HepG2 (cell line): ENCODE data around the gene PNRC1. TPM values are rescaled to one million over a fixed set of nuclear protein-coding genes. Genes with fewer than 3 reads are reported as not detected.

Experiments
- HOXA3 ChIP-seq: sonication (generic); formaldehyde crosslinking; IDR thresholded peaks from 2 replicates; pipeline ENCODE4 v1.5.0; 2020; ENCODE audit warnings: missing genetic modification reagents
- MIXL1 ChIP-seq: IDR thresholded peaks from 2 replicates; pipeline ENCODE4 v1.6.1; 2016
- PCBP2 ChIP-seq: fragments of 200-400 bp; formaldehyde crosslinking; optimal IDR thresholded peaks from 2 replicates; pipeline ENCODE3; 2018; ENCODE audit warnings: low read length, low read depth; ENCODE audit not compliant: poor library complexity, severe bottlenecking
- SIN3A ChIP-seq: IDR thresholded peaks from 2 replicates; pipeline ENCODE4 v1.6.1; 2011; ENCODE audit warnings: low read depth, mild to moderate bottlenecking, control low read depth, low read length, borderline replicate concordance
- ZNF34 ChIP-seq: sonication (generic); formaldehyde crosslinking; IDR thresholded peaks from 2 replicates; pipeline ENCODE4 v1.4.0; 2020; ENCODE audit warnings: mild to moderate bottlenecking, missing genetic modification reagents, borderline replicate concordance
- ZSCAN25 ChIP-seq: sonication (generic); formaldehyde crosslinking; IDR thresholded peaks from 2 replicates; pipeline ENCODE4 v1.8.0; 2022; ENCODE audit warnings: mild to moderate bottlenecking, missing genetic modification reagents
- polyA plus RNA-seq, 8 experiments: library from polyadenylated mRNA; depleted of rRNA in 3 of 8; stranded (reverse) in 7 of 8; unstranded in 1 of 8; fragments of >200 nt; fragmentation: Illumina TruSeq in 4 of 8; extraction: Trizol in 4 of 8; gene quantifications; 2 replicates each; pipeline versions ENCODE4 v1.2.1 to v1.2.3, GENCODE V29; 2011 to 2016; ENCODE audit warnings: low read depth in 4 of 8, missing spikeins in 1 of 8, mixed read lengths in 1 of 8; ENCODE audit not compliant: insufficient read depth in 1 of 8
- total RNA-seq, 5 experiments: library from RNA; depleted of rRNA; stranded (reverse); fragments of >200 nt; fragmentation: Illumina TruSeq; extraction: Trizol; gene quantifications; 2 replicates each; pipeline ENCODE4 v1.2.3, GENCODE V29; 2016; ENCODE audit warnings: low read depth in 1 of 5
- TF ChIP-seq, protein P1 (sequence below): sonication (generic); formaldehyde crosslinking; IDR thresholded peaks from 2 replicates; pipeline ENCODE4 v1.5.1; 2020; ENCODE audit warnings: mild to moderate bottlenecking, missing genetic modification reagents
- TF ChIP-seq, protein P2 (sequence below): sonication (generic); formaldehyde crosslinking; IDR thresholded peaks from 2 replicates; pipeline ENCODE4 v1.5.1; 2020; ENCODE audit warnings: missing genetic modification reagents, mild to moderate bottlenecking, borderline replicate concordance
- TF ChIP-seq, protein P3 (sequence below): fragments of 450-650 bp; IDR thresholded peaks from 2 replicates; pipeline ENCODE4 v1.6.1; 2017; ENCODE audit warnings: mild to moderate bottlenecking

Gene PNRC1
- total and polyA plus RNA-seq, 2 of the 13 experiments (the other 11 are each of a cell fraction or from before 2014, with no cell fraction given) = 17.6 to 36.0 TPM

DNA sequence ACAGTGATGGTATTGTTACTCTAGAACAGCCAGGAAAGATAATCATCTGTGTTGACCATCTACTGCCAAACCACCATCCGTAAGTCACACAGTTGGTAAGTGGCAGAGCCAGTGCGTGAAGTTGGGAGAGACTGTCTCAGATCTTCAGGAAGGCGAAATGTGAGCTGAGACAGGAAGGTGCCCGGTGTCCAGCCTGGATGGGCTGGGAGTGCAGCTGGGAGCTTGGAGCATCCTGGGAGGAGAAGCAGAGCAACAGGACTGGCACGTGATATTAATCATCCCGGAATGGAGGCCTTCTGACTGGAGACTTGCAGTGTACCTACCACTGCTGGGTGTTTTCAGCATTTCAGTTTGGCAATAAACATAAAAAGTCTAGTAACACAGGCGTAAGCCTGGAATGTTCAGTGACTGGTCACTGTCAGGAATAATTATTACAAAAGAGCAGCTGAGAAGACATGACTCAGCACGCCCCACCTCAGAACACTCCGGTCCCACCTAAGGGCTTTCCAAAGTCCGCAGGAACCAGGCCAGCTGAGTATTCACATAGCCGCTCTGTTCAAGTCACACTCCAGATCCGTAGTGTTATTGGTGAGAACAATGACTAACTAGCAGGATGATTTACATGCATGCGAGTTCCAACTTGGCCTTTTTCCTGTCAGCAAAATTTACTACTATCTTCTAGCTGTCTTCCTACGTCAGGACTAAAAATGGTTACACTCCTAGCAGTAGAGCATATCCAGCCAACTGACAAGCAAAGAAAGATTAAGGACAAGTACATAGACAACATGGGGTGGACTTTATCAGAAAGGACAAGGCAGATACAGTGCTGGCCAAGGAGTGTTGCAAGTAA lies 45.1 kb upstream of the PNRC1 start (continued):
- TF ChIP-seq, protein P1, sequence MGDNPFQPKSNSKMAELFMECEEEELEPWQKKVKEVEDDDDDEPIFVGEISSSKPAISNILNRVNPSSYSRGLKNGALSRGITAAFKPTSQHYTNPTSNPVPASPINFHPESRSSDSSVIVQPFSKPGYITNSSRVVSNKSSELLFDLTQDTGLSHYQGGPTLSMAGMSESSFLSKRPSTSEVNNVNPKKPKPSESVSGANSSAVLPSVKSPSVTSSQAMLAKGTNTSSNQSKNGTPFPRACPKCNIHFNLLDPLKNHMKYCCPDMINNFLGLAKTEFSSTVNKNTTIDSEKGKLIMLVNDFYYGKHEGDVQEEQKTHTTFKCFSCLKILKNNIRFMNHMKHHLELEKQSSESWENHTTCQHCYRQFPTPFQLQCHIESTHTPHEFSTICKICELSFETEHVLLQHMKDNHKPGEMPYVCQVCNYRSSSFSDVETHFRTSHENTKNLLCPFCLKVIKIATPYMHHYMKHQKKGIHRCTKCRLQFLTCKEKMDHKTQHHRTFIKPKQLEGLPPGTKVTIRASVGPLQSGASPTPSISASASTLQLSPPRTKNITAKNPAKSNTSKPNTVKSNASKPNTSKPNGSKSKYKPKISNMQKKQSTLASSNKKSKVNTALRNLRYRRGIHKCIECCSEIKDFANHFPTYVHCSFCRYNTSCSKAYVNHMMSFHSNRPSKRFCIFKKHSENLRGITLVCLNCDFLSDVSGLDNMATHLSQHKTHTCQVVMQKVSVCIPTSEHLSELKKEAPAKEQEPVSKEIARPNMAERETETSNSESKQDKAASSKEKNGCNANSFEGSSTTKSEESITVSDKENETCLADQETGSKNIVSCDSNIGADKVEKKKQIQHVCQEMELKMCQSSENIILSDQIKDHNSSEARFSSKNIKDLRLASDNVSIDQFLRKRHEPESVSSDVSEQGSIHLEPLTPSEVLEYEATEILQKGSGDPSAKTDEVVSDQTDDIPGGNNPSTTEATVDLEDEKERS = no peak
- TF ChIP-seq, protein P2, sequence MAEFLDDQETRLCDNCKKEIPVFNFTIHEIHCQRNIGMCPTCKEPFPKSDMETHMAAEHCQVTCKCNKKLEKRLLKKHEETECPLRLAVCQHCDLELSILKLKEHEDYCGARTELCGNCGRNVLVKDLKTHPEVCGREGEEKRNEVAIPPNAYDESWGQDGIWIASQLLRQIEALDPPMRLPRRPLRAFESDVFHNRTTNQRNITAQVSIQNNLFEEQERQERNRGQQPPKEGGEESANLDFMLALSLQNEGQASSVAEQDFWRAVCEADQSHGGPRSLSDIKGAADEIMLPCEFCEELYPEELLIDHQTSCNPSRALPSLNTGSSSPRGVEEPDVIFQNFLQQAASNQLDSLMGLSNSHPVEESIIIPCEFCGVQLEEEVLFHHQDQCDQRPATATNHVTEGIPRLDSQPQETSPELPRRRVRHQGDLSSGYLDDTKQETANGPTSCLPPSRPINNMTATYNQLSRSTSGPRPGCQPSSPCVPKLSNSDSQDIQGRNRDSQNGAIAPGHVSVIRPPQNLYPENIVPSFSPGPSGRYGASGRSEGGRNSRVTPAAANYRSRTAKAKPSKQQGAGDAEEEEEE (CRISPR knock-in tag) = no peak
- TF ChIP-seq, protein P3, sequence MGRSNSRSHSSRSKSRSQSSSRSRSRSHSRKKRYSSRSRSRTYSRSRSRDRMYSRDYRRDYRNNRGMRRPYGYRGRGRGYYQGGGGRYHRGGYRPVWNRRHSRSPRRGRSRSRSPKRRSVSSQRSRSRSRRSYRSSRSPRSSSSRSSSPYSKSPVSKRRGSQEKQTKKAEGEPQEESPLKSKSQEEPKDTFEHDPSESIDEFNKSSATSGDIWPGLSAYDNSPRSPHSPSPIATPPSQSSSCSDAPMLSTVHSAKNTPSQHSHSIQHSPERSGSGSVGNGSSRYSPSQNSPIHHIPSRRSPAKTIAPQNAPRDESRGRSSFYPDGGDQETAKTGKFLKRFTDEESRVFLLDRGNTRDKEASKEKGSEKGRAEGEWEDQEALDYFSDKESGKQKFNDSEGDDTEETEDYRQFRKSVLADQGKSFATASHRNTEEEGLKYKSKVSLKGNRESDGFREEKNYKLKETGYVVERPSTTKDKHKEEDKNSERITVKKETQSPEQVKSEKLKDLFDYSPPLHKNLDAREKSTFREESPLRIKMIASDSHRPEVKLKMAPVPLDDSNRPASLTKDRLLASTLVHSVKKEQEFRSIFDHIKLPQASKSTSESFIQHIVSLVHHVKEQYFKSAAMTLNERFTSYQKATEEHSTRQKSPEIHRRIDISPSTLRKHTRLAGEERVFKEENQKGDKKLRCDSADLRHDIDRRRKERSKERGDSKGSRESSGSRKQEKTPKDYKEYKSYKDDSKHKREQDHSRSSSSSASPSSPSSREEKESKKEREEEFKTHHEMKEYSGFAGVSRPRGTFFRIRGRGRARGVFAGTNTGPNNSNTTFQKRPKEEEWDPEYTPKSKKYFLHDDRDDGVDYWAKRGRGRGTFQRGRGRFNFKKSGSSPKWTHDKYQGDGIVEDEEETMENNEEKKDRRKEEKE = no peak
- TF ChIP-seq ZSCAN25 = no peak
- no peak for TF ChIP-seq SIN3A
- TF ChIP-seq PCBP2 = no peak
- TF ChIP-seq HOXA3 = no peak
- TF ChIP-seq ZNF34 (CRISPR knock-in tag) = no peak
- no peak for TF ChIP-seq MIXL1 (CRISPR knock-in tag)
- TF ChIP-seq, all 625 proteins: peak for 77
